ENCODE measurements around the gene MS4A18. TPM values are rescaled to one million over a fixed set of nuclear protein-coding genes. Genes with fewer than 3 reads are reported as not detected.

Gene MS4A18
- total RNA-seq, 1 experiment from 2014 or later: not detected

- ChIA-PET CTCF (interaction anchor here (0.9 to 1.5 kb wide), 3 partner anchors 16 to 108 kb away, joined by 3 to 7 read pairs (median 3); no protein-coding TSS in a partner anchor), POLR2A (no interaction called here)
- peaks cover 23% of the 10 kb centered on the region for H3K36me3 Mint-ChIP-seq
- H3K27me3 Mint-ChIP-seq (ENCODE audit: low read depth): peaks cover 19% of the 10 kb centered on the region
- no peak overlapping the region for H3K27ac Mint-ChIP-seq
- H3K9me3 Mint-ChIP-seq: peaks cover 44% of the 10 kb centered on the region
- no peak overlapping the region for H3K4me3 Mint-ChIP-seq
- DNase-seq (ENCODE audit: low spot score) (no peak), ATAC-seq (no peak)
- no peaks in the 10 kb centered on the region for H3K4me1 Mint-ChIP-seq
- TF ChIP-seq HMGA2 (CRISPR knock-in tag; IDR thresholded peaks at IDR 0.05) (no peak), TCF7 (CRISPR knock-in tag; IDR thresholded peaks at IDR 0.05; ENCODE audit: low read depth) (no peak), FOXP4 (CRISPR knock-in tag; IDR thresholded peaks at IDR 0.05) (no peak), TP53 (CRISPR knock-in tag; IDR thresholded peaks at IDR 0.05) (no peak), ERG (CRISPR knock-in tag; IDR thresholded peaks at IDR 0.05) (no peak), ZNF219 (CRISPR knock-in tag; IDR thresholded peaks at IDR 0.05; ENCODE audit: borderline replicate concordance) (no peak), JAZF1 (CRISPR knock-in tag; IDR thresholded peaks at IDR 0.05) (no peak), GABPB1 (CRISPR knock-in tag; IDR thresholded peaks at IDR 0.05) (no peak), ZNF263 (CRISPR knock-in tag; IDR thresholded peaks at IDR 0.05; ENCODE audit: low read depth) (no peak), RORB (CRISPR knock-in tag; IDR thresholded peaks at IDR 0.05) (no peak)
- TF ChIP-seq, protein P1, sequence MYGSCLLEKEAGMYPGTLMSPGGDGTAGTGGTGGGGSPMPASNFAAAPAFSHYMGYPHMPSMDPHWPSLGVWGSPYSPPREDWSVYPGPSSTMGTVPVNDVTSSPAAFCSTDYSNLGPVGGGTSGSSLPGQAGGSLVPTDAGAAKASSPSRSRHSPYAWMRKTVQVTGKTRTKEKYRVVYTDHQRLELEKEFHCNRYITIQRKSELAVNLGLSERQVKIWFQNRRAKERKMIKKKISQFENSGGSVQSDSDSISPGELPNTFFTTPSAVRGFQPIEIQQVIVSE (CRISPR knock-in tag; IDR thresholded peaks at IDR 0.05; ENCODE audit: borderline replicate concordance): no peak
- TF ChIP-seq, protein P2, sequence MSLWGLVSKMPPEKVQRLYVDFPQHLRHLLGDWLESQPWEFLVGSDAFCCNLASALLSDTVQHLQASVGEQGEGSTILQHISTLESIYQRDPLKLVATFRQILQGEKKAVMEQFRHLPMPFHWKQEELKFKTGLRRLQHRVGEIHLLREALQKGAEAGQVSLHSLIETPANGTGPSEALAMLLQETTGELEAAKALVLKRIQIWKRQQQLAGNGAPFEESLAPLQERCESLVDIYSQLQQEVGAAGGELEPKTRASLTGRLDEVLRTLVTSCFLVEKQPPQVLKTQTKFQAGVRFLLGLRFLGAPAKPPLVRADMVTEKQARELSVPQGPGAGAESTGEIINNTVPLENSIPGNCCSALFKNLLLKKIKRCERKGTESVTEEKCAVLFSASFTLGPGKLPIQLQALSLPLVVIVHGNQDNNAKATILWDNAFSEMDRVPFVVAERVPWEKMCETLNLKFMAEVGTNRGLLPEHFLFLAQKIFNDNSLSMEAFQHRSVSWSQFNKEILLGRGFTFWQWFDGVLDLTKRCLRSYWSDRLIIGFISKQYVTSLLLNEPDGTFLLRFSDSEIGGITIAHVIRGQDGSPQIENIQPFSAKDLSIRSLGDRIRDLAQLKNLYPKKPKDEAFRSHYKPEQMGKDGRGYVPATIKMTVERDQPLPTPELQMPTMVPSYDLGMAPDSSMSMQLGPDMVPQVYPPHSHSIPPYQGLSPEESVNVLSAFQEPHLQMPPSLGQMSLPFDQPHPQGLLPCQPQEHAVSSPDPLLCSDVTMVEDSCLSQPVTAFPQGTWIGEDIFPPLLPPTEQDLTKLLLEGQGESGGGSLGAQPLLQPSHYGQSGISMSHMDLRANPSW (CRISPR knock-in tag; conservative IDR thresholded peaks at IDR 0.05; ENCODE audit: low read depth): no peak
- TF ChIP-seq, protein P3, sequence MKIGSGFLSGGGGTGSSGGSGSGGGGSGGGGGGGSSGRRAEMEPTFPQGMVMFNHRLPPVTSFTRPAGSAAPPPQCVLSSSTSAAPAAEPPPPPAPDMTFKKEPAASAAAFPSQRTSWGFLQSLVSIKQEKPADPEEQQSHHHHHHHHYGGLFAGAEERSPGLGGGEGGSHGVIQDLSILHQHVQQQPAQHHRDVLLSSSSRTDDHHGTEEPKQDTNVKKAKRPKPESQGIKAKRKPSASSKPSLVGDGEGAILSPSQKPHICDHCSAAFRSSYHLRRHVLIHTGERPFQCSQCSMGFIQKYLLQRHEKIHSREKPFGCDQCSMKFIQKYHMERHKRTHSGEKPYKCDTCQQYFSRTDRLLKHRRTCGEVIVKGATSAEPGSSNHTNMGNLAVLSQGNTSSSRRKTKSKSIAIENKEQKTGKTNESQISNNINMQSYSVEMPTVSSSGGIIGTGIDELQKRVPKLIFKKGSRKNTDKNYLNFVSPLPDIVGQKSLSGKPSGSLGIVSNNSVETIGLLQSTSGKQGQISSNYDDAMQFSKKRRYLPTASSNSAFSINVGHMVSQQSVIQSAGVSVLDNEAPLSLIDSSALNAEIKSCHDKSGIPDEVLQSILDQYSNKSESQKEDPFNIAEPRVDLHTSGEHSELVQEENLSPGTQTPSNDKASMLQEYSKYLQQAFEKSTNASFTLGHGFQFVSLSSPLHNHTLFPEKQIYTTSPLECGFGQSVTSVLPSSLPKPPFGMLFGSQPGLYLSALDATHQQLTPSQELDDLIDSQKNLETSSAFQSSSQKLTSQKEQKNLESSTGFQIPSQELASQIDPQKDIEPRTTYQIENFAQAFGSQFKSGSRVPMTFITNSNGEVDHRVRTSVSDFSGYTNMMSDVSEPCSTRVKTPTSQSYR (CRISPR knock-in tag; IDR thresholded peaks at IDR 0.05): no peak
- TF ChIP-seq, protein P4, sequence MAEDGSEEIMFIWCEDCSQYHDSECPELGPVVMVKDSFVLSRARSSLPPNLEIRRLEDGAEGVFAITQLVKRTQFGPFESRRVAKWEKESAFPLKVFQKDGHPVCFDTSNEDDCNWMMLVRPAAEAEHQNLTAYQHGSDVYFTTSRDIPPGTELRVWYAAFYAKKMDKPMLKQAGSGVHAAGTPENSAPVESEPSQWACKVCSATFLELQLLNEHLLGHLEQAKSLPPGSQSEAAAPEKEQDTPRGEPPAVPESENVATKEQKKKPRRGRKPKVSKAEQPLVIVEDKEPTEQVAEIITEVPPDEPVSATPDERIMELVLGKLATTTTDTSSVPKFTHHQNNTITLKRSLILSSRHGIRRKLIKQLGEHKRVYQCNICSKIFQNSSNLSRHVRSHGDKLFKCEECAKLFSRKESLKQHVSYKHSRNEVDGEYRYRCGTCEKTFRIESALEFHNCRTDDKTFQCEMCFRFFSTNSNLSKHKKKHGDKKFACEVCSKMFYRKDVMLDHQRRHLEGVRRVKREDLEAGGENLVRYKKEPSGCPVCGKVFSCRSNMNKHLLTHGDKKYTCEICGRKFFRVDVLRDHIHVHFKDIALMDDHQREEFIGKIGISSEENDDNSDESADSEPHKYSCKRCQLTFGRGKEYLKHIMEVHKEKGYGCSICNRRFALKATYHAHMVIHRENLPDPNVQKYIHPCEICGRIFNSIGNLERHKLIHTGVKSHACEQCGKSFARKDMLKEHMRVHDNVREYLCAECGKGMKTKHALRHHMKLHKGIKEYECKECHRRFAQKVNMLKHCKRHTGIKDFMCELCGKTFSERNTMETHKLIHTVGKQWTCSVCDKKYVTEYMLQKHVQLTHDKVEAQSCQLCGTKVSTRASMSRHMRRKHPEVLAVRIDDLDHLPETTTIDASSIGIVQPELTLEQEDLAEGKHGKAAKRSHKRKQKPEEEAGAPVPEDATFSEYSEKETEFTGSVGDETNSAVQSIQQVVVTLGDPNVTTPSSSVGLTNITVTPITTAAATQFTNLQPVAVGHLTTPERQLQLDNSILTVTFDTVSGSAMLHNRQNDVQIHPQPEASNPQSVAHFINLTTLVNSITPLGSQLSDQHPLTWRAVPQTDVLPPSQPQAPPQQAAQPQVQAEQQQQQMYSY (CRISPR knock-in tag; IDR thresholded peaks at IDR 0.05): no peak
- TF ChIP-seq, protein P5, sequence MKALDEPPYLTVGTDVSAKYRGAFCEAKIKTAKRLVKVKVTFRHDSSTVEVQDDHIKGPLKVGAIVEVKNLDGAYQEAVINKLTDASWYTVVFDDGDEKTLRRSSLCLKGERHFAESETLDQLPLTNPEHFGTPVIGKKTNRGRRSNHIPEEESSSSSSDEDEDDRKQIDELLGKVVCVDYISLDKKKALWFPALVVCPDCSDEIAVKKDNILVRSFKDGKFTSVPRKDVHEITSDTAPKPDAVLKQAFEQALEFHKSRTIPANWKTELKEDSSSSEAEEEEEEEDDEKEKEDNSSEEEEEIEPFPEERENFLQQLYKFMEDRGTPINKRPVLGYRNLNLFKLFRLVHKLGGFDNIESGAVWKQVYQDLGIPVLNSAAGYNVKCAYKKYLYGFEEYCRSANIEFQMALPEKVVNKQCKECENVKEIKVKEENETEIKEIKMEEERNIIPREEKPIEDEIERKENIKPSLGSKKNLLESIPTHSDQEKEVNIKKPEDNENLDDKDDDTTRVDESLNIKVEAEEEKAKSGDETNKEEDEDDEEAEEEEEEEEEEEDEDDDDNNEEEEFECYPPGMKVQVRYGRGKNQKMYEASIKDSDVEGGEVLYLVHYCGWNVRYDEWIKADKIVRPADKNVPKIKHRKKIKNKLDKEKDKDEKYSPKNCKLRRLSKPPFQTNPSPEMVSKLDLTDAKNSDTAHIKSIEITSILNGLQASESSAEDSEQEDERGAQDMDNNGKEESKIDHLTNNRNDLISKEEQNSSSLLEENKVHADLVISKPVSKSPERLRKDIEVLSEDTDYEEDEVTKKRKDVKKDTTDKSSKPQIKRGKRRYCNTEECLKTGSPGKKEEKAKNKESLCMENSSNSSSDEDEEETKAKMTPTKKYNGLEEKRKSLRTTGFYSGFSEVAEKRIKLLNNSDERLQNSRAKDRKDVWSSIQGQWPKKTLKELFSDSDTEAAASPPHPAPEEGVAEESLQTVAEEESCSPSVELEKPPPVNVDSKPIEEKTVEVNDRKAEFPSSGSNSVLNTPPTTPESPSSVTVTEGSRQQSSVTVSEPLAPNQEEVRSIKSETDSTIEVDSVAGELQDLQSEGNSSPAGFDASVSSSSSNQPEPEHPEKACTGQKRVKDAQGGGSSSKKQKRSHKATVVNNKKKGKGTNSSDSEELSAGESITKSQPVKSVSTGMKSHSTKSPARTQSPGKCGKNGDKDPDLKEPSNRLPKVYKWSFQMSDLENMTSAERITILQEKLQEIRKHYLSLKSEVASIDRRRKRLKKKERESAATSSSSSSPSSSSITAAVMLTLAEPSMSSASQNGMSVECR (CRISPR knock-in tag; IDR thresholded peaks at IDR 0.05; ENCODE audit: borderline replicate concordance): no peak
- TF ChIP-seq, protein P6, sequence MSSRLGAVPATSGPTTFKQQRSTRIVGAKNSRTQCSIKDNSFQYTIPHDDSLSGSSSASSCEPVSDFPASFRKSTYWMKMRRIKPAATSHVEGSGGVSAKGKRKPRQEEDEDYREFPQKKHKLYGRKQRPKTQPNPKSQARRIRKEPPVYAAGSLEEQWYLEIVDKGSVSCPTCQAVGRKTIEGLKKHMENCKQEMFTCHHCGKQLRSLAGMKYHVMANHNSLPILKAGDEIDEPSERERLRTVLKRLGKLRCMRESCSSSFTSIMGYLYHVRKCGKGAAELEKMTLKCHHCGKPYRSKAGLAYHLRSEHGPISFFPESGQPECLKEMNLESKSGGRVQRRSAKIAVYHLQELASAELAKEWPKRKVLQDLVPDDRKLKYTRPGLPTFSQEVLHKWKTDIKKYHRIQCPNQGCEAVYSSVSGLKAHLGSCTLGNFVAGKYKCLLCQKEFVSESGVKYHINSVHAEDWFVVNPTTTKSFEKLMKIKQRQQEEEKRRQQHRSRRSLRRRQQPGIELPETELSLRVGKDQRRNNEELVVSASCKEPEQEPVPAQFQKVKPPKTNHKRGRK (CRISPR knock-in tag; IDR thresholded peaks at IDR 0.05; ENCODE audit: borderline replicate concordance): no peak
These were observed 66.8 kb downstream of the MS4A18 start for GRCh38 chr11:60791153-60791933.
